GM20431 (cell line): ENCODE measurements around the gene CNN1.

Experiments
- in situ Hi-C: fragments of 300-500 bp; cut with MseI, MboI; formaldehyde crosslinking; loops from one replicate; pipeline ENCODE4 v1.15.0; 2020; ENCODE audit warnings: low sequenced_read_pairs; ENCODE audit not compliant: unreplicated experiment

The CNN1 gene

GRCh38 chr19:11538232-11539036, at the start of gene CNN1:
CNN1 (plus strand) TSS chr19:11538851; CDS start chr19:11538928, 77 bp downstream.
- in situ Hi-C loops: no loop called here

GRCh38 chr19:11489378-11489777, 49.3 kb upstream of the CNN1 start:
- in situ Hi-C loops: no loop called here

GRCh38 chr19:11494634-11495285, 43.9 kb upstream of the CNN1 start:
- in situ Hi-C loops: no loop called here

- in situ Hi-C loops: no loop called here
Measured at GRCh38 chr19:11495481-11495880, 43.2 kb upstream of the CNN1 start.

- in situ Hi-C loops: no loop called here
Measured at GRCh38 chr19:11495885-11496284, 42.8 kb upstream of the CNN1 start.

- in situ Hi-C loops: no loop called here
Measured at GRCh38 chr19:11496391-11497163, 42.1 kb upstream of the CNN1 start.

GRCh38 chr19:11499220-11499726, 39.4 kb upstream of the CNN1 start:
- in situ Hi-C loops: no loop called here

GRCh38 chr19:11499890-11500420, 38.7 kb upstream of the CNN1 start:
- in situ Hi-C loops: no loop called here

GRCh38 chr19:11504502-11505031, 34.1 kb upstream of the CNN1 start:
- in situ Hi-C loops: no loop called here

- in situ Hi-C loops: no loop called here
Measured at GRCh38 chr19:11505032-11505503, 33.6 kb upstream of the CNN1 start.

- in situ Hi-C loops: no loop called here
Measured at GRCh38 chr19:11505504-11506100, 33.0 kb upstream of the CNN1 start, which contains the start of gene ZNF653. ZNF653 (minus strand) TSS chr19:11505839; CDS start chr19:11505786, 53 bp downstream.

GRCh38 chr19:11506101-11506555, 32.5 kb upstream of the CNN1 start:
- in situ Hi-C loops: no loop called here

- in situ Hi-C loops: no loop called here
Measured at GRCh38 chr19:11506967-11507366, 31.7 kb upstream of the CNN1 start.

- in situ Hi-C loops: no loop called here
Measured at GRCh38 chr19:11507370-11508078, 31.1 kb upstream of the CNN1 start.

- in situ Hi-C loops: no loop called here
Measured at GRCh38 chr19:11510444-11510843, 28.2 kb upstream of the CNN1 start.

GRCh38 chr19:11513946-11514345, 24.7 kb upstream of the CNN1 start:
- in situ Hi-C loops: no loop called here

- in situ Hi-C loops: no loop called here
Measured at GRCh38 chr19:11519138-11519537, 19.5 kb upstream of the CNN1 start.

- in situ Hi-C loops: no loop called here
Measured at GRCh38 chr19:11528551-11529341, 9.9 kb upstream of the CNN1 start, which contains the start of gene ECSIT. ECSIT (minus strand) TSS chr19:11529134; CDS start chr19:11519170, 9,964 bp downstream.
